Endometrial microvascular endothelial cells (primary cell): ENCODE measurements around the gene VDAC2. TPM values are rescaled to one million over a fixed set of nuclear protein-coding genes. Genes with fewer than 3 reads are reported as not detected.
"Not testable (repeated sequence)": the region's sequence is repeated elsewhere in the genome, so short reads cannot be mapped to it uniquely, and the experiment has no call there.

ENCODE experiments used
- in situ Hi-C: cut with HindIII; loops from 2 replicates; pipeline ENCODE4 v1.10.0; 2017; ENCODE audit warnings: low sequenced_read_pairs, low pct_unique_long_range_greater_than_20kb; ENCODE audit errors: inconsistent ontology term
- total RNA-seq: library from RNA; depleted of rRNA; stranded (reverse); fragments of >200 nt; gene quantifications from one replicate; pipeline ENCODE4 v1.2.3, GENCODE V29; 2015; ENCODE audit errors: inconsistent ontology term

The VDAC2 gene
- total RNA-seq, 1 donor from 2014 or later, result 193 TPM

DNA sequence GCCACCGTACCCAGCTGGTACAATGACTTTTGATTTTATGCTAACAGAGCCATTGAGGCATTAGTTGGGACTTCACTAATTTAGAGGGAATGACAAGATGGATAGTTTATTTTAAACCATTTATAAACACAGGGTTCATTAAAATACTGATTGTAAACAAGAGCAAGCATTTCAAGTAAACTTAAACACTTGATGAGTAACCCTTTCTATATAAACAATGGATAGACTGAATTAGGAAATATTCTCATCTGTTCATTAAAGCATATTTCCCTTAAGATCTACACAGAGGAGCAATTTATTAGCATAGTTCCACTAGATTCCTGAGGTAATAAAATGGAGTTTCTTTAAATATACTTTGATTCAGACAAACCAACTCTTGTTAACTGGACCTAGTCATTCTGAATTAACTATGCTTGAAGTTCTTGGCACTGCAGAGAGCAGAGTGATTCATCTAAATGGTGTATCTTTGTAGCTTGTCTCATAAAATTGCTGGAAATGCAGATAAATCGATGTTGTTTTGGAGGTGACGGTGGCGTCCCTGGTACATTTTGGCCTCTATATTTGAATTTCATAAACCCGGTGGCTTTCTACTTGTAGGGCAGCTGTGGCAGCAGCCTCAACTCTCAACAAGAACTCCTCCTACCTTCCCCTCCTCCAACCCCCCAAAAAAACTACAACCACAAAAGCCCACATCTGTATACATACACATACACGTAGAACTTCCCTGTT lies 15.4 kb upstream of the VDAC2 start:
- in situ Hi-C loops, result no loop called here

DNA sequence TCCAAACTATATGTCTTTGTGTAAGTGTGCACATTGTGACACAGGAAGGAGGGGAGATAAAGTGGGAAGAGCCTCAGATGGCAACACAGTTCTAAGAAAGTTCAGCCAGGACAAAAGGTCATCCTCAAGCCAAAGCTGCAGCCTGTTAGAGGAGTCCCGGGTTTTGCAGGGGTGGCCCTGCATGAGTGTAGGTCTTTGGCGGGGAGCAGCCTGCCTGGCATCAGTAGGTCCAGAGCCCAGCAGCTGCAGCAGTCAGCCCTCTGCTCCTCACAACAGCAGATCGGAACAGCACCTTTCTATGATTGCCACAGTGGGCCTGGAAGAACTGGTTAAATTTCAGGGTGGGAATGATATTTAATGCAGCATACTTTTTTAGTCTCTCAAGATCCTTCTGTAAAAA lies 13.5 kb upstream of the VDAC2 start:
- in situ Hi-C loops, result no loop called here

- in situ Hi-C loops, result no loop called here
These were observed 12.7 kb upstream of the VDAC2 start for GRCh38 chr10:75197906-75198305.

GRCh38 chr10:75199949-75200348 lies 10.6 kb upstream of the VDAC2 start:
- in situ Hi-C loops, result not testable (repeated sequence)

DNA sequence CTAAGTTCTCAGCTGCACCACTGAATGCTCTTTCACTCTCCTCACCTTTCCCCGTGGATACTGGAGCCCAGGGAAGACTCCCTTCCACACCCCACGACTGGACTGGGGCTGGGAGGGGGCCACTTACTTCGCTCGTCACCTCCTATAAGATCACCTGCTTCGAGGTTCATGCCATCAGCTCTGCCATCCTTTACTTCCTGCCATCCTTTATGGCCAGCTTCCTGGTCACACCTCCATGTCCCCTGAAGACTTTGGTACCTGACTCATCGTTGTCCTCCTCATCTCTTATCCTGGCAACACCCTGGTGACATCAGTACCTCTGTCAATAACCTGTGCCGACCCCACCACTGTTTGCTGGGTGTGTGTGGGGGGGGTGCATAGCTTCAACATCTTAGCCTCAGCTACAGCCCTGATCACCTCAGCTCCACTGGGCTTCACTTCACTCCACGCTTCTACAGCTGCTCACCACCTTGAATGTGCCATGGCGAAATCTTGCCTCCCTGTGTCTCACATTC lies 8.7 kb upstream of the VDAC2 start:
- in situ Hi-C loops, result no loop called here

GRCh38 chr10:75202321-75203045 lies 8.1 kb upstream of the VDAC2 start:
- in situ Hi-C loops, result no loop called here

GRCh38 chr10:75203046-75203620 lies 7.5 kb upstream of the VDAC2 start:
- in situ Hi-C loops, result not testable (repeated sequence)

DNA sequence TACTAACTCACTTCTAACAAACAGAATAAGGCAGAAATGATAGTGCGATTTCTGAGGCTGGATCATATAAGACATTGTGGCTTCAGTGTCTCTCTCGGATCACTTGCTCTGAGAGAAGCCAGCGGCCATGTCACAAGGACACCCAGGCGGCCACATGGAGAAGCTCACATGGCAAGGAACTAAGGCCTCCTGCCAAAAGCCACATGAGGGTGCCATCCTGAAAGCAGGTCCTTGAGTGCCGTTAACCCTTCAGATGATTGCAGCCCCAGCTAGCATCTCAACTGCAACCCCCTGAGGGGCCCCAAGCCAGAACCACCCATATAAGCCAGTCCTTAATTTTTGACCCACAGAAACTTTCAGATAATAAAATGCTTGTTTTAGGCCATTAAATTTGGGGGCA lies 6.9 kb upstream of the VDAC2 start:
- in situ Hi-C loops, result no loop called here

GRCh38 chr10:75205908-75206307 lies 4.7 kb upstream of the VDAC2 start:
- in situ Hi-C loops, result no loop called here

DNA sequence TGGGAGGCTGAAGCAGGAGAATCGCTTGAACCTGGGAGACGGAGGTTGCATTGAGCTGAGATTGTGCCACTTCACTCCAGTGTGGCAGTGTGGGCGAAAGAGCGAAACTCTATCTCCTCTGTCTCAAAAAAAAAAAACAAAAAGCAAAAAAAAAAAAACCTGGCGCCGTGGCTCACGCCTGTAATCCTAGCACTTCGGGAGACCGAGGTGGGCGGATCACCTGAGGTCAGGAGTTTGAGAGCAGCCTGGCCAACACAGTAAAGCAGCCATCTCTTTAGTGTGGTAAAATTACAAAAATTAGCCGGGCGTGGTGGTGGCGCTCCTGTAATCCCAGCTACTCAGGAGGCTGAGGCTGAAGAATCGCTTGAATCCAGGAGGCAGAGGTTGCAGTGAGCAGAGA lies 4.0 kb upstream of the VDAC2 start:
- in situ Hi-C loops, result not testable (repeated sequence)

DNA sequence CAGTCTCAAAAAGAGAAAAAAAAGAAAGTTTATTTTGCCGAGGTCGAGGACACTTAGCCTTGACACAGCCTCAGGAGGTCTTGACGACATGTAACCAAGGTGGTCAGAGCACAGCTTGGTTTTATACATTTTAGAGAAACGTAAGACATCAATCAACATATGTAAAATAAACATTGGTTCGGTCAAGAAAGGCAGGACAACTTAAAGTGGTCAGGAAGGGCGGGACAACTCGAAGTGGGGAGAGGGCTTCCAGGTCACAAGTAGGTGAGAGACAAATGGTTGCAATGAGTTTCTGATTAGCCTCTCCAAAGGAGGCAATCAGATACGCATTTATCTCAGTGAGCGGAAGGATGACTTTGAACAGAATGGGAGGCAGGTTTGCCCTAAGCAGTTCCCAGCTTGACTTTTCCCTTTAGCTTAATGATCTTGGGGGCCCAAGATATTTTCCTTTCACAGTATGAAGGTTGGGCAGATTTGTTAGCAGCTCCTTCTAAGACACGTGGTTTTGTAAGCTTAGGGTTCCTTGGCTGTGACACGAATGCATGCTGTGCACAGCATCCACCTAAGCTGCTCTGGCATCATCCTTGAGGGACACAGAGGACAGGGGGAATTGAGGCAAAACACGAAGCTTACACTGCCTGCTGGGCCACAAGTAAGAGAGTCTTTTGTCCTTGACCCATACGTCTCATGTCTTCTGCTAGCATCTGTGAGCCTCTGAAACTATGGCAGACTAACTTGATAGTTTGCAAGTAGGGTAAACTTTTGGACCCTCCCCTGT lies 3.3 kb upstream of the VDAC2 start:
- in situ Hi-C loops, result no loop called here

DNA sequence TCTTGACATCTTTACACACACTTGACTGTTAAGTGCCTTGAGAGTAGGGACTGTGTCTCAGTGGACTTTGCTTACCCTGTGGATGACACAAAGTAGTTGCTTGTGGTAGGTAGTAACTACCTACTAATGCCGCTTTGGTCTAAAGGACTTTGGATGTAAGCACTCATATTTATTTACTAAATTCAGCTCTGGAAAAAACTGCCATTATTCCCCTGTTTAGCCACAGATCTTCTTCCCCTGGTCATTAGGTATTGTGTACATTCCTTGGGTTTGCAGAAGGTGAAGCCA lies 2.8 kb upstream of the VDAC2 start:
- in situ Hi-C loops, result no loop called here

DNA sequence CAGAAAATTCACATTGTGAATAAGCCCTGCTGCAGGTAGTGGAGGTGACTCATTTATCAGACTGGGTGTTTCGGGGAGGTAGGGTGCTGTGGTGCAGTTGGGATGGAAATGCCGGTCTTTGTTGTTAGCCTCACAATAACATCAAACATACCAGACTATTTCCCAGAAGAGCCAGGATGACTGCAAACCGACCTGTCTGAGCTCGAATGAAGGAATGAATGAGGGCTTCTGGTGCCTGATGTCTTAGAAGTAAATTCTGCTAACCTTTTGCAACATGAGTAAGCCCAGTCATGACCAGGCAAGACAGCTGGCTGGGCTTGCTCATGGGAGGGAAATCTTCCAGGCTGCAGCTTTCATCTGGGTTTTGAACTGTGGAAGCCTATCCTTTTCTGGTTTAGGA lies 2.4 kb upstream of the VDAC2 start:
- in situ Hi-C loops, result no loop called here

- in situ Hi-C loops, result no loop called here
These were observed 1.3 kb upstream of the VDAC2 start for GRCh38 chr10:75209086-75209920.

DNA sequence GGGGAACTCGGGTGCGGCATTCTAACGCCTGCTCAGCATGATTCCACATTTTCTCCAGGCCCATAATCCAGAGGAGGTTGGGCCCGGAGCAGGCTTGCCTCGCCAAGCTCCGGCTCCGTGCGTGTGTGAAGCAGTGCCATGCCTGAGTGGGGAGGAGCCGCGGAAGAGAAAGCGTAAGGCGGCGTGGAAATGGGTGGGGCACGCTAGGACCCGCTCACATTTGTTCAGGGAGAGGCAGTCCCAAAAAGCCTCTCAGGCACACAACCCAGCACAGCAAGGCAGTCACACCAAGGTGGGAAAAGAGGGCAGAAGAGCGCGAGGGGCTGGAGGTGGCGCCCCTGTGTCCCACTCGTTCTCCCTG lies 695 bp upstream of the VDAC2 start:
- in situ Hi-C loops, result no loop called here

- in situ Hi-C loops, result no loop called here
These were observed 553 bp downstream of the VDAC2 start for GRCh38 chr10:75211007-75211691.

GRCh38 chr10:75212343-75212742 lies 1.7 kb downstream of the VDAC2 start:
- in situ Hi-C loops, result no loop called here

GRCh38 chr10:75220274-75220673 lies 9.7 kb downstream of the VDAC2 start:
- in situ Hi-C loops, result no loop called here
